ENCODE measurements around the gene ISLR2.

Gene ISLR2

GRCh38 chr15:74128785-74129585 lies 1.4 kb upstream of the ISLR2 start:
- DNase-seq (ENCODE audit: low read depth in 2 of 2), result no peak

GRCh38 chr15:74129586-74130154 lies 716 bp upstream of the ISLR2 start:
- no peak for DNase-seq (ENCODE audit: low read depth in 2 of 2)

GRCh38 chr15:74130849-74131627 lies 652 bp downstream of the ISLR2 start:
- DNase-seq (ENCODE audit: low read depth in 2 of 2), result no peak

GRCh38 chr15:74131628-74132413 lies 1.4 kb downstream of the ISLR2 start:
- no peak for DNase-seq (ENCODE audit: low read depth in 2 of 2)

- no peak for DNase-seq (ENCODE audit: low read depth in 2 of 2)
Observed at GRCh38 chr15:74132681-74133651, 2.6 kb downstream of the ISLR2 start.

GRCh38 chr15:74133694-74134386 lies 3.5 kb downstream of the ISLR2 start:
- no peak for DNase-seq (ENCODE audit: low read depth in 2 of 2)

GRCh38 chr15:74134387-74135027 lies 4.1 kb downstream of the ISLR2 start:
- DNase-seq (ENCODE audit: low read depth in 2 of 2), result no peak

- no peak for DNase-seq (ENCODE audit: low read depth in 2 of 2)
Observed at GRCh38 chr15:74135041-74135565, 4.7 kb downstream of the ISLR2 start.

- no peak for DNase-seq (ENCODE audit: low read depth in 2 of 2)
Observed at GRCh38 chr15:74136540-74136813, 6.1 kb downstream of the ISLR2 start.

GRCh38 chr15:74136814-74137536 lies 6.6 kb downstream of the ISLR2 start:
- no peak for DNase-seq (ENCODE audit: low read depth in 2 of 2)

- no peak for DNase-seq (ENCODE audit: low read depth in 2 of 2)
Observed at GRCh38 chr15:74137537-74137894, 7.1 kb downstream of the ISLR2 start.

GRCh38 chr15:74138642-74139041 lies 8.3 kb downstream of the ISLR2 start:
- DNase-seq (ENCODE audit: low read depth in 2 of 2), result no peak

GRCh38 chr15:74141591-74141990 lies 11.2 kb downstream of the ISLR2 start:
- no peak for DNase-seq (ENCODE audit: low read depth in 2 of 2)

- DNase-seq (ENCODE audit: low read depth in 2 of 2), result no peak
Observed at GRCh38 chr15:74144153-74144775, 13.9 kb downstream of the ISLR2 start.

GRCh38 chr15:74146277-74146800 lies 16.0 kb downstream of the ISLR2 start:
- no peak for DNase-seq (ENCODE audit: low read depth in 2 of 2)

- no peak for DNase-seq (ENCODE audit: low read depth in 2 of 2)
Observed at GRCh38 chr15:74147051-74147450, 16.7 kb downstream of the ISLR2 start.

GRCh38 chr15:74155766-74156417 lies 25.5 kb downstream of the ISLR2 start:
- DNase-seq (ENCODE audit: low read depth in 2 of 2), result no peak
